IgD-negative memory B cell (primary cell): ENCODE measurements around the gene SEC16A. TPM values are rescaled to one million over a fixed set of nuclear protein-coding genes. Genes with fewer than 3 reads are reported as not detected.

Experiments
- H3K27ac Mint-ChIP-seq, 3 donors: one replicate each; pipeline ENCODE4 v1.8.0; 2020 to 2022; ENCODE audit warnings: mild to moderate bottlenecking in 3 of 3, mixed read lengths in 3 of 3, moderate library complexity in 1 of 3
- H3K27me3 Mint-ChIP-seq: one replicate; pipeline ENCODE4 v1.8.0; 2021; ENCODE audit warnings: mixed read lengths
- H3K36me3 Mint-ChIP-seq: one replicate; pipeline ENCODE4 v1.8.0; 2020; ENCODE audit warnings: mild to moderate bottlenecking, mixed read lengths
- H3K4me1 Mint-ChIP-seq, 3 donors: one replicate each; pipeline ENCODE4 v1.8.0; 2020 to 2022; ENCODE audit warnings: mixed read lengths in 3 of 3, mild to moderate bottlenecking in 1 of 3
- H3K4me3 Mint-ChIP-seq, 4 donors: one replicate each; pipeline ENCODE4 v1.8.0; 2020 to 2022; ENCODE audit warnings: mild to moderate bottlenecking in 4 of 4, mixed read lengths in 4 of 4, moderate library complexity in 3 of 4
- H3K9me3 Mint-ChIP-seq, 3 donors: one replicate each; pipeline ENCODE4 v1.8.0; 2020 to 2021; ENCODE audit warnings: mixed read lengths in 3 of 3, mild to moderate bottlenecking in 1 of 3
- polyA plus RNA-seq: library from polyadenylated mRNA; unstranded; fragments of 300-500 nt; fragmentation: Illumina TruSeq; gene quantifications from one replicate; pipeline ENCODE4 v1.2.3, GENCODE V29; 2021

The SEC16A gene
- polyA plus RNA-seq, 1 donor from 2014 or later, result 30.1 TPM

DNA sequence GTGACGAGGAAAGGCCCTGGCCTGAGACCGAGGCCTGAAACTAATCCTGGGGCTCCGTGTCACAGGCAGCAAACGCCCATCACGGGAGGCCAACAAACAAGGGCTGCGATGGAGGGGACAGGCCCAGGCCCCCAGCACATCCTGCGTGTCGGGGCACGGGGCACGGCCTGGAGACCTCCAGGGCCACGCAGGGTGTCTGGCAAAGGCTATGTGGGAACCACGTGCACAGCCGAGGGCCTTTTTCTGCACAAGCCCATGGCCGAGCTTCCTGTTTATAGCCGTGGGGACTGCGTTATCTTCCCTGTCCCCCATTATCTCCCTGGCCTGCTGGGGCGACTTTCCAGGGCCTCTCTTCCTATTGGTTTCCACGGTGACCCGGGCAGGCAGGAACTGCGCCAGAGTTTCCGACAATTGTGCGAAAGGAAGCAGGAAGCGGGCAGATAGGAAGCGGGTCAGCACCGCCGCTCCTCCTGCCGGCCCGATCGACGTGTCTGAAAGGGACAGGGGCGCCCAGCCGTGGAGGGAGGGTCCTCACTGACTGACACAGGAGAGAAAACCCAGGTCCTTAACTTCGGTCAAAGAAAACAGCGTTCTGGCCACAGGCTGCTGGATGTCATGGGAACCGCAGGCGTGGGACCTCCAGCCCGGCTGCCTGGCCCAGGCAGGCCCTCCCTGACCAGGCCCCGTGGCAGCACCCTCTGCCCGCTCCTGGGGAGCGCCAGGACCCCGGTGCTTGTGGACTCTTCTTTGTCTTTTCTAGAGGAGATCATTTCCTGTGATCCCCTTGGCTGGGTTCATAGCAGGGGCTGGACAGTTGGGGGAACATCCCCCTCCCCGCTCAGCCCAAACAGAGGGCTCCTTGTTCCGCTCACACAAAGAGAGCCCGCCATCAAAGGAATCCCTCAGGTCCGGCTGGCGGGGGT is 29.1 kb upstream of the SEC16A start:
- Mint-ChIP-seq H3K9me3 (no peaks in the 10 kb centered on the region), H3K27me3 (no peaks in the 10 kb centered on the region), H3K4me1 (no peaks in the 10 kb centered on the region), H3K27ac (no peak overlapping the region), H3K36me3 (no peaks in the 10 kb centered on the region), H3K4me3 (no peak overlapping the region)

DNA sequence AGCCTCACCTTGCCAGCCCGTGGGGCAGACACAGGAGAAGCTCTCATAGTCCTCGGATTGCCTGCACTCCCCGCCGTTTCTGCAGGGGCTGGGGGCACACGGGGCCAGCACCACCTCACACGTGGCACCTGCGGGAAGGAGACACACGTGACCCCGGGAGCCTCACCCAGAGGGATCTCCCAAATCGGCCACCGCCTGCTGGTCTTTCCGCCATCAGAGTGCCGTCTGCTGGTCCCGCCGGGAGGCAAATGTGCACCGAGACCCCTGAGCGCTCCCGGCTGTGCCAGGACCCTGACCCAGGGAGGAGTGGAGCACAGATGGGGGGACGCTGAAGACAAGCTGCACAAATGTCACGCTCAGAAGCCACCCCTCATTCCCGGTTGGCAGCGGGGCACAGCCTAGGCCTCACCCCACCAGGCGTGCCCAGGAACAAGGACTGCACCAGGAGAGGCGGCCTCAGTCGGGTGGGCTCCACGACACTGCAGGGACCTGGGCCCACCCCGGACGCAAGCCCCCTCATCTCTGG is 28.4 kb upstream of the SEC16A start:
- H3K4me1 Mint-ChIP-seq, result no peaks in the 10 kb centered on the region
- no peak overlapping the region for H3K4me3 Mint-ChIP-seq
- H3K27ac Mint-ChIP-seq, result no peak overlapping the region
- no peaks in the 10 kb centered on the region for H3K27me3 Mint-ChIP-seq
- no peaks in the 10 kb centered on the region for H3K9me3 Mint-ChIP-seq
- H3K36me3 Mint-ChIP-seq, result no peaks in the 10 kb centered on the region

DNA sequence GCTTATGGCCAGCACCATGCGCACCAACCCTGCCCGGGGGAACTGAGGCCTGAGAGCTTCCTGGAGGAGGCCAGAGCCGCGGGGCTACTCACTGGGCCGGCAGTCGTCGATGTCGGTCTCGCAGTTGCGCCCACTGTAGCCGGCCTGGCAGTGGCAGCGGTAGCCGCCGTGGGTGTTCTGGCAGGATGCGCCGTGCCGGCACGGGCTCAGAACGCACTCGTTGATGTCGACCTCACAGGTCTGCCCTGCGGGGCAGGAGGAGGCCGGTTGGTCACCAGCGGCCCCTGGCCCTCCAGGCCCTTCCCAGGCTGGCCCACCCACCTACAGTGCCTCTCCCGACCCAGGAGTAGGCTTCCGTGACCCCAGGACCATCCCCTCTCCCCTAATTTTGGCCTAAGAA is 27.7 kb upstream of the SEC16A start:
- Mint-ChIP-seq H3K9me3 (no peaks in the 10 kb centered on the region), H3K27me3 (no peaks in the 10 kb centered on the region), H3K4me3 (no peak overlapping the region), H3K4me1 (no peaks in the 10 kb centered on the region), H3K27ac (no peak overlapping the region), H3K36me3 (no peaks in the 10 kb centered on the region)

DNA sequence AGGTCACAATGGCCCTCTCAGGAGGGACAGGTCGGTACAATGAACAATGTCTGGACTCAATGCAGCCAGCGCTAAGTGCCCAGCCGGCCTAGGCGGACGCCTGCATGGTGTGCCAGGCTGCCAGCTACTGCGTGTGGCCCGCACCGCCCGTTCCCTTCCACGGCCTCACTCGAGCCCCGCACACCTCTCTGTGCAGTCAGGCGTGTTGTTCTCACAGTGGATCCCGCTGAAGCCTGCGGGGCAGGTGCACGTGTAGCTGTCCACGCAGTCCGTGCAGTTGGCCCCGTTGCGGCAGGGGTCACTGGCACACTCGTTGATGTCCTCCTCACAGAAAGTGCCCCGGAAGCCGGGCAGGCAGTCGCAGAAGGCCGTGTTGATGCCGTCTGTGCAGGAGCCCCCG is 26.7 kb upstream of the SEC16A start:
- no peak overlapping the region for H3K4me3 Mint-ChIP-seq
- no peaks in the 10 kb centered on the region for H3K36me3 Mint-ChIP-seq
- no peaks in the 10 kb centered on the region for H3K9me3 Mint-ChIP-seq
- no peak overlapping the region for H3K27ac Mint-ChIP-seq
- no peaks in the 10 kb centered on the region for H3K27me3 Mint-ChIP-seq
- no peaks in the 10 kb centered on the region for H3K4me1 Mint-ChIP-seq

DNA sequence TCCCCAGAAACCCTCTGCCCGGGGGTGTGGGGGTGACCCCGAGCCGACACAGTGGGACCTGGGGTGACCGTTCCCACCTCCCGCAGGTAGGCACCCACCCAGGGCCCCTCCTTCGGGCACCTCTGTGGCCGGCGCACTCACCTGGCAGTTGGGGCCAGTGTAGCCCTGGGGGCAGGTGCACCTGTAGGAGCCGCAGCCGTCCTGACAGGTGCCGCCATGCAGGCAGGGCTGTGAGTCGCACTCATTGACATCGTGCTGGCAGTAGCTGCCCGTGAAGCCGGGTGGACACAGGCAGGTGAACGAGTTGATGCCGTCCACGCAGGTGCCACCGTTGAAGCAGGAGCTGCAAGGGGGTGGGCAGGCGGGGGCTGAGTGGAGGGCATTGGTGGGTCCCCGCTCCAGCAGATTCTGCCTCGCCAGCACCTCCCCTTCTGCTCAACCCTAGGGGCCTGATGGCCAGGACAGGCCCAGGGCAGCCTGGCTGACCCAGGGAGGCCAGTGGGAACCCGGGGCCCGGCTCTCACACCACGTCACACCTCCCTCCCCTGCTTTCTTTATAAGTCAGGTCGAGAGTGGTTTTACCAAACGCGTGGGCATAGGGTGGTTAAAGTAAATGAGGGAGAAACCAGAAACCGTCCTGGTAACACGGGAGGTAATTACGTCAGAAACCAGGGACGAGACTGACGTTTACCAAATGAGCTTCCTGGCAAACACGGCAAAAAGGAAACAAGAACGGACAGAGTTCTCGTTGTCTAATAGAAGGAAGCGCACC is 26.1 kb upstream of the SEC16A start:
- no peak overlapping the region for H3K27ac Mint-ChIP-seq
- no peak overlapping the region for H3K4me3 Mint-ChIP-seq
- H3K27me3 Mint-ChIP-seq, result no peaks in the 10 kb centered on the region
- no peaks in the 10 kb centered on the region for H3K4me1 Mint-ChIP-seq
- H3K36me3 Mint-ChIP-seq, result no peaks in the 10 kb centered on the region
- no peaks in the 10 kb centered on the region for H3K9me3 Mint-ChIP-seq

DNA sequence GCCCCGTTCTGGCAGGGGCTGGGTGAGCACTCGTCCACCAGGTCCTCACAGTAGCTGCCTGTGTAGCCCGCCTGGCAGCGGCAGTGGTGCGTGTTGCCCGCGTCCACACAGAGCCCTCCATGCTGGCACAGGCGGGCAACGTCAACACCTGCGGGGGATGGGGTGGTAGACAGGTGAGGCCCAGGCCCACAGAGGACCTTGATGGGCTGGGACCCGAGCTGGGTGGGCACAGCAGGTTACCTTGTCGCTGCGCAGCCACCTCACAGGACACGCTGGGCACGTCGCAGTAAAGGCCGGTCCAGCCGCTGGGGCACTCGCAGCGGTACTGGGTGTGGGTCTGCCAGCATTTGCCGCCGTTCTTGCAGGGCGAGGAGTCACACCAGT is 25.1 kb upstream of the SEC16A start:
- H3K36me3 Mint-ChIP-seq, result no peaks in the 10 kb centered on the region
- no peak overlapping the region for H3K27ac Mint-ChIP-seq
- H3K4me3 Mint-ChIP-seq, result no peak overlapping the region
- no peaks in the 10 kb centered on the region for H3K9me3 Mint-ChIP-seq
- no peaks in the 10 kb centered on the region for H3K4me1 Mint-ChIP-seq
- no peaks in the 10 kb centered on the region for H3K27me3 Mint-ChIP-seq

DNA sequence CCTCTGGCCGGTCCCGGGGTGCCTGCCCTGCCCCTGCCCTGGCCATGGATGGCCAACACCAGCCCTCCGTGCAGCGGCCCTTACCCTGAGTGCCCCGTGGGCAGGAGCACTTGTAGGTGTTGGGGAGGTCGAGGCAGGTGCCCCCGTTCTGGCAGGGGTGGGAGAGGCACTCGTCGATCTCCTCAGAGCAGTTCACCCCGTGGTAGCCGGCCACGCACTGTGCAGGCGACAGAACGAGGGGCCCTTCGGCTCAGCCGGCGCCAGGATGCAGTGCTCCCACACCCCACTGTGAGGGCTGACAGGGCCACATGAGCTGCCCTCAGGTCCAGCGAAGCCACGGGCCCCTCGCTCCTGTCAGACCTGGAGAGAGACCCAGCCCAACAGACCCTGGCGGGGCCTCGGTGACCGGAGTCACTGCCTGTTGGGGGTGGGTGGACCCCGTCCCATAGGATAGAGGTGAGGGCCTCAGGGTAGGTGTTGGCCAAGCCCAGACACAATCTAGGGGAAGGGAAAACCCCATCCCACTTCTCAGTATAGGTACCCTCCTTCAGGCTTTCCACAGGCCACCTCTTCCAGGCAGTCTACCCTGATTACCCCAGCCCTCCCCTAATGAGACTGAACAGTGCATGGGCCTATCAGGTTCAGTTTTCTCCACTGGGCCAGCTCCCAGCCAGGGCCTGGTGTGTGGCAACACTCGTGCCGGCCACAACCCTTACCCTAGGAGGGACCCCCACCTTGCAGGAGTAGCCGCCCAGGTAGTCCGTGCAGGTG is 24.6 kb upstream of the SEC16A start:
- Mint-ChIP-seq H3K36me3 (no peaks in the 10 kb centered on the region), H3K27me3 (no peaks in the 10 kb centered on the region), H3K27ac (no peak overlapping the region), H3K4me1 (no peaks in the 10 kb centered on the region), H3K9me3 (no peaks in the 10 kb centered on the region), H3K4me3 (no peak overlapping the region)

DNA sequence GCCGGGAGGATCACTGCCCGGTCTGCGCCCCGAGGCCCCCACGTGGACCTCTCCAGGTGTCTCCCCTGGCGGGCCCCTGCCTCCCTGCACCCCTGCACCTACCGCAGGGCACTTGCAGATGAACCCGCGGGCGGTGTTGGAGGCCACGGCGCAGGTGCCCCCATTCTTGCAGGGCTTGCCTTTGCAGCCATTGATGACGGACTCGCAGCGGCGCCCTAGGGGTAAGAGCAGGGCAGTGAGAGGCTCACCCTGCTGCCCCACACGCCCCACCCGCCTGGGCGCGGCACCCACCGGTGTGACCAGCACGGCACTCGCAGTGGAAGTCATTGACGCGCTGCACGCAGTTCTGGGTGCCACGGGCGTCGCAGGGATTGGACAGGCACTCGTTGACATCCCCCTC is 23.6 kb upstream of the SEC16A start:
- Mint-ChIP-seq H3K27me3 (no peaks in the 10 kb centered on the region), H3K27ac (no peak overlapping the region), H3K4me1 (no peaks in the 10 kb centered on the region), H3K9me3 (no peaks in the 10 kb centered on the region), H3K4me3 (no peak overlapping the region), H3K36me3 (no peaks in the 10 kb centered on the region)

DNA sequence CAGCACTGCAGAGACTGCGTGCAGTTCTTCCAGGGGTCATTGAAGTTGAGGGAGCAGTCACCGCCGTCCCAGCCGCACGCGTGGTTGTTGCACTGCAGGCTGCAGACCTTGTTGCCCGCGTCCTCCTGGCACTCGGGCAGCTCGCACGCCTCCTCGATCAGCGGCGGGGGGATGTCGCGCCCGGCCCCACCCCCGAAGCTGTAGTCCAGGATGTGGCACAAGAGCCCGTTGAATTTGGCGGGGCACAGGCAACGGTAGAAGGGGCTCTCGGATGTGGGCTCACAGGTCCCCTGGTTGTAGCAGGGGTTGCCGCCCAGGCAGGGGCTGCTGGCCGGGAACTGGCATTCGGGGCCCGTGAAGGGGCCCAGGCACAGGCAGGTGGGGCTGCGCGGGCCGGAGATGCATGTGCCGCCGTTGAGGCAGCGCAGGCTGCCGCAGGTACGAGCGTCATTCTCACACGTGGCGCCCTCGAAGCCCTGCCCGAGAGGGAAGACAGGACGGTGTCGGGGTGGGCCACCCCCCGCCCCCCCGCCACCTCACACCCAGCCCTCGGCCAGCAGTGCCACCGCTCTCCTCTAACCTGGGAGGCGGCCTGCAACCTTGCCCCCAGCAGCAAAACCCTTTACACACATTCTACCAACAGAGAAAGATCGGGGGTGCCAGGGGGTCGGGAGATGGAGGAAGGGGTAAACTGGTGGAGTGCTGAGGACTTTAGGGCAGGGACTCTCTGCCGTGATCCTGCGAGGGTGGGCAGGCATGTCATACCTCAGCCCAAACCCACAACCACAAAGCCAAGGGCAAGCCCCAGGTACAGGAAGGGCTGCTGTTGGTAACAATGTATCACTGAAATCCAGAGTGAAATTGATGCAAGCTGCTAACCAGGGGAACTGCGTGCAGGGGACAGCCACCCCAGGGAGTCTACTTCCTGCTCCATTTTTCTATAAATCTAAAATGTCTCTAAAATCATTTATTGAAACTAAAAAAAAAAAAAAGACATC is 22.9 kb upstream of the SEC16A start:
- Mint-ChIP-seq H3K4me1 (no peaks in the 10 kb centered on the region), H3K36me3 (no peaks in the 10 kb centered on the region), H3K9me3 (no peaks in the 10 kb centered on the region), H3K4me3 (no peak overlapping the region), H3K27me3 (no peaks in the 10 kb centered on the region), H3K27ac (no peak overlapping the region)

DNA sequence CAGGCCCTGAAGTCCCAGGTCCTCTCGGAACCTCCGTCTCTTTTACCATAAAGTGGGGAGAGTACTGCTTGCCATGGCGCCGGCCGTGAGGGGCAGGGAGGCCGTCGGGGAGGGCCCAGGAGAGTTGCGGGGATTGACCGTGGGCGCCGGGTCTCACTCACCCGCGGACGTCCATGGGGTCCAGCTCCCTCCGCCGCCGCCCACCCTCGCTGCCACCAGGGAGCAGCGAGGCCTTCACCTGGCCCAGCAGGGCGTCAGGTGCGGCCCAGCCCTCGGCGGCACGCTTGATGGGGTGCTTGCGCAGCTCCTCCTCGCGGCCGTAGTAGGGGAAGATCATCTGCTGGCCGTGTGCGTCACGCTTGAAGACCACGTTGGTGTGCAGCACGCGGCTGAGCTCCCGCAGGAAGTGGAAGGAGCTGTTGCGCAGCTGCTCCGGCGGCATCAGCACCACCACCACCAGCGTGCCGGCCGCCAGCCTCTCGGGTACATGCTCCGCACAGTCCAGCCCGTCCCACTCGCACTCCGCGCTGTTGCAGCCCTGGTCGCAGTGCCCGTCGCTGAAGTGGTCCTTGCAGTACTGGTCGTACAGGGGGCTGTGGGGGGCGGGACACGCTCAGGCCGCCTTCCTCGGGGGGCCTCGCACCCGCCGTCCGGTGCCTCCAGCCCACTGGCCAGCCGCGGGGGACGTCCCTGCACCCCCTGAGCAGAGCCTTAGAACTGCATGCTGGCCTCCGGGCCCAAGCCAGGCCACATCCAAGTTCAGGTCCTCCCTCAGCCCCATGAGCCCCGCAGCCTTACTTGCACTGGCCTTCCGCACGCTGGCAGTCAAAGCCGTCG is 21.9 kb upstream of the SEC16A start:
- H3K27me3 Mint-ChIP-seq, result no peaks in the 10 kb centered on the region
- no peaks in the 10 kb centered on the region for H3K9me3 Mint-ChIP-seq
- H3K4me1 Mint-ChIP-seq, result no peaks in the 10 kb centered on the region
- no peaks in the 10 kb centered on the region for H3K36me3 Mint-ChIP-seq
- no peak overlapping the region for H3K27ac Mint-ChIP-seq
- H3K4me3 Mint-ChIP-seq, result no peak overlapping the region

DNA sequence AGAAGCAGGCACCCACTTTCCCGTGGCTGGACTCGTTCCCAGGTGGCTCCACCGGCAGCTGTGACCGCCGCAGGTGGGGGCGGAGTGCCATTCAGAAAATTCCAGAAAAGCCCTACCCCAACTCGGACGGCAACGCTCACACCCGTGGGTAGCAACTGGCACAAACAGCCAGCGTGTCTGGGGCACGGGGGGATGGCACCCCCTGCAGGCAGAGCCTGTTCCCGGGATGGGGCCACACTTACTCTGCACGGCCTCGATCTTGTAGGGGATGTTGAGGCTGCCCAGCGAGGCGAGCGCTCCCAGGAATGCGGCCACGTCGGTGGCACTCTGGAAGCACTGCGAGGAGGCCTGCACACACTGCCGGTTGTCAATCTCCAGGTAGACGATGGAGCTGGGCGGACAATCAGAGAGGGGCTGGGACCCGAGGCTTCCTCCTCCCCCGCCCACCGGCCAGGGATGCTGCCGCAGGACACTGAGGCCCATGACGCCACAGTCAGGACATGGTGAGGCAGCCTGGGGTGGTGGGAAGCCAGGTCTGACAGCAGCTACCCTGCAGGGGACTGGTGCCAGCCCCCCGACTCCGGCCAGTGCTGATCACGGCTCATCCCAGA is 20.2 kb upstream of the SEC16A start:
- Mint-ChIP-seq H3K27ac (no peak overlapping the region), H3K4me1 (no peaks in the 10 kb centered on the region), H3K9me3 (no peaks in the 10 kb centered on the region), H3K36me3 (no peaks in the 10 kb centered on the region), H3K27me3 (no peaks in the 10 kb centered on the region), H3K4me3 (no peak overlapping the region)

DNA sequence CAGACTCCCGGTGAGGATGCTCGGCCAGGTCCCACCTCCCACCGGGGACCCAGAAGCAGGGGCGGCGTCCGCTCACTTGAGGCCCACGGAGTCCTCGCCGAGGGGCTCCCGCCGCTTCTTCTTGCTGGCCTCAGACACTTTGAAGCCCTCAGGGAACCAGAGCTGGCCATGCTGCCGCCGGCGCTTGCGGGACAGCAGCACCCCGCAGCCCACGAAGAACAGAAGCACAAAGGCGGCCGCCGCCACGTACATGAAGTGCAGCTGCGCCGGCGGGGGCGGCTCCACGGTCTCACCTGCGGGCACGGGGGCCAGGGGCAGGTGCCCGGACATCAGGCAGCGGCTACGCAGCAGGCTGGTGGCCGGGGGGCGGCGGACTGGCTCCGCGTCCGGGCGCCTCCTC is 19.4 kb upstream of the SEC16A start:
- Mint-ChIP-seq H3K4me3 (no peak overlapping the region), H3K9me3 (no peaks in the 10 kb centered on the region), H3K36me3 (no peaks in the 10 kb centered on the region), H3K27ac (no peak overlapping the region), H3K4me1 (no peaks in the 10 kb centered on the region), H3K27me3 (no peaks in the 10 kb centered on the region)

DNA sequence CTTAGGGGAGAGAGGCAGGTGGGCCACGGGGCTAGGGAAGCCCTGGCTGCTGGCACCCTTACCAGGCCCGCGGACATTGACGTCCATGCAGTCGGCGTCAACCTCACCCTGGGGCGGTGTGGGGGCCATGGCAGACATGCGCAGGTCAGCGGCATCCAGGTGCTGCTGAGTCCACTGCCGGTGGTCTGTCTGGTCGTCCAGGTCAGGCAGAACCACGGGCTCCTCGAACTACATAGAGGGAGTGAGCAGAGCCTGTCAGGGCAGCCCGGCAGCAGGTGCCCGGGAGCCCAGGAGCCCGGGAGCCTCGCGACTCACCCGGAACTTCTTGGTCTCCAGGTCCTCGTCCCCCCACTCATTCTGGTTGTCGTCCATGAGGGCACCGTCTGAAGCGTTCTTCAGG is 18.8 kb upstream of the SEC16A start:
- no peaks in the 10 kb centered on the region for H3K4me1 Mint-ChIP-seq
- H3K27me3 Mint-ChIP-seq, result no peaks in the 10 kb centered on the region
- no peak overlapping the region for H3K4me3 Mint-ChIP-seq
- H3K9me3 Mint-ChIP-seq, result no peaks in the 10 kb centered on the region
- H3K27ac Mint-ChIP-seq, result no peak overlapping the region
- H3K36me3 Mint-ChIP-seq, result no peaks in the 10 kb centered on the region
